ENCODE data around the gene MDC1.

- TF ChIP-seq CTCF (IDR thresholded peaks at IDR 0.05) (no peak), EP300 (IDR thresholded peaks at IDR 0.05) (no peak), POLR2A (IDR thresholded peaks at IDR 0.05) (no peak), POLR2AphosphoS5 (IDR thresholded peaks at IDR 0.05) (no peak)
These were observed 13.3 kb downstream of the MDC1 start for GRCh38 chr6:30703821-30704220.
